Measurements from ENCODE around the gene RYR1.
"Not testable (repeated sequence)": the region's sequence is repeated elsewhere in the genome, so short reads cannot be mapped to it uniquely, and the experiment has no call there.

Gene RYR1

DNA sequence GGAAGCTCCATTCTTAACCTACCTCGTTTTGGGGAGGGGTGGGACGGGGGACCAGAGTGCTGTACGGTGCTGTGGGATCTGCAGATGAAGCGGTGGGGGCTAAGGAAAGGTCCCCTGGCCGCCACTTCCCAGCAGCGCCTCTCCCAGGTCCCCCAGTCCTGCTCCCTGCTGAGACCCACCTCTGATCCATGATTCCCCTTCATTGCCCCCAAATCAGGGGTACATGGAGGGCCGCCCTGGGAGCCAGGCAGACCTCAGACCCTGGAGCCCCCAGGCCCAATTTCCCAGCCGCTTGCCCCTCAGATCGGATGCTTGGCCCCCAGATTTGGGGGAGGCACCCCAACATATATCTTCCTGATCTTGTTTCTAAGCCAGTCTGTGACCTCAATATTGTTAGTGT is 34.4 kb upstream of the RYR1 start:
- no peak overlapping the region for H3K4me3 ChIP-seq (ENCODE audit: low read depth, low read length)
- no peak for DNase-seq (ENCODE audit: low read depth)

DNA sequence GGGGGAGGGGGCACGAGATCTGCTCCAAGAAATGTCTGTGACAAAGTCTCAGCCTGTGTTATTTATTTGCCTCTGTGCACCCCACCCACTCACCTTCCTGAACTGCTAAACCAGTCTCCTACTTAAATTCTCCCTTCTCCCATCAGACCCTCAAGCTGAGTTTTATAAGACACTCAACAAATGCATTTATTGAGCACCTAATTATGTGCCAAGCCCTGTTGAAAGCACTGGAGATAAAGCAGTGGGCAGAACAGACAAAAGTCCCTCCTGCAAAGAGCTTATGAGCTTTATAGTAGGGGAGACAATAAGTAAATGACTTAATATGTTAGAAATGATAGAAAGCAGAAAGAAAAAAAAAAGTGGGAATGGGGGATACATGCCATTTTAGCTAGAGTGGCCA is 34.0 kb upstream of the RYR1 start:
- no peak for DNase-seq (ENCODE audit: low read depth)
- no peak overlapping the region for H3K4me3 ChIP-seq (ENCODE audit: low read depth, low read length)

DNA sequence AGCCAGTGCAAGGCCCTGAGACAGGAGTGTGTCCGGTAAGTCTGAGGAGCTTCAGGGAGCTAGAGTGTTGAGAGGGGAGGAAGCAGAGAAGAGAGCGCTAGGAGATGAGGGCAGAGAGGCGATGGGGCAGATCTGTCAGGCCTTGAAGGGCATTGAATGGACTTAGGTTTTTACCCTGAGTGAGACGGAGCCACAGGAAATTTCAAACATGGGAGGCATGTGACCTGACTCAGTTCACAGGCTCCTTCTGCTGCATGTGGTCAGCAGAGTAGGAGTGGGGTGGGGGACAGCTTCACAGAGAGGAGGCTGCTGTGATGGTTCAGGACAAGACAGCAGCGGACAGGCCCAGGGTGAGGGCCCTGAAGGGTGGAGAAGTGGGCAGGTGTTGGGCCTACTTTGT is 33.1 kb upstream of the RYR1 start:
- DNase-seq (ENCODE audit: low read depth), result no peak
- H3K4me3 ChIP-seq (ENCODE audit: low read depth, low read length), result no peak overlapping the region

DNA sequence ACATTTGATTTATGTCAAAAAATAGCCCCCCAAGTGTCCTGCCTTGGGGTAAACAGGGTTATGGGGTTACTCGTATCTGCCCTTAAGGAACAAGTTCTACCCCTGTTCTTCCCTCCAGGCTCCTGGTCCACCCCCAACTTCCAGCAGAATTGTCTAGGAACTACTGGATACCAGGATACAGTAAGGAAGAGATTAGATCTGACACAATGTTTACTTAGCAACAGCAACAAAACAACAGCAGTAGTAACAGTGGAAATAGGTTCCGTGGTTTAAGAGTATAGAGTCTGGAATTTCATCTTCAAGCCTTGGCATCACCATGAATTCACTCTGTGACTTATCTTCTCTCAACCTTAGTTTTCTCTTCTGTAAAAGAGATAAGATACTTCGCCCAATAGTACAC is 32.3 kb upstream of the RYR1 start:
- no peak overlapping the region for H3K4me3 ChIP-seq (ENCODE audit: low read depth, low read length)
- no peak for DNase-seq (ENCODE audit: low read depth)

DNA sequence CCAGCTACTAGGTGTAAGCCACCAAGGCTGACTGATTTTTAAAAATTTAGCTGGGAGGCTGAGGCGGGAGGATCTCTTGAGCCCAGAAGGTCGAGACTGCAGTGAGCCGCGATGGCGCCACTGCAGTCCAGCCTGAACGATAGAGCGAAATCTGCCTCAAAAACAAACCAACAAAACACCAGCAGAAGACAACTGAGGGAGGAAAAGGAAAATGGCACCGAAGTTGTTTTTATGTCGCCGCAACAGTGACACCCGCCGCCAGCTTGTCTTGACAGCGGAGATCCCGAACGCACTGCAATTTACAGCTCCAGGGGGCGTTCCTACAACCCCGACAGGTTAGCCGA is 30.9 kb upstream of the RYR1 start:
- DNase-seq (ENCODE audit: low read depth), result no peak
- peak overlapping the region; percentile 76 for H3K4me3 ChIP-seq (ENCODE audit: low read depth, low read length)

DNA sequence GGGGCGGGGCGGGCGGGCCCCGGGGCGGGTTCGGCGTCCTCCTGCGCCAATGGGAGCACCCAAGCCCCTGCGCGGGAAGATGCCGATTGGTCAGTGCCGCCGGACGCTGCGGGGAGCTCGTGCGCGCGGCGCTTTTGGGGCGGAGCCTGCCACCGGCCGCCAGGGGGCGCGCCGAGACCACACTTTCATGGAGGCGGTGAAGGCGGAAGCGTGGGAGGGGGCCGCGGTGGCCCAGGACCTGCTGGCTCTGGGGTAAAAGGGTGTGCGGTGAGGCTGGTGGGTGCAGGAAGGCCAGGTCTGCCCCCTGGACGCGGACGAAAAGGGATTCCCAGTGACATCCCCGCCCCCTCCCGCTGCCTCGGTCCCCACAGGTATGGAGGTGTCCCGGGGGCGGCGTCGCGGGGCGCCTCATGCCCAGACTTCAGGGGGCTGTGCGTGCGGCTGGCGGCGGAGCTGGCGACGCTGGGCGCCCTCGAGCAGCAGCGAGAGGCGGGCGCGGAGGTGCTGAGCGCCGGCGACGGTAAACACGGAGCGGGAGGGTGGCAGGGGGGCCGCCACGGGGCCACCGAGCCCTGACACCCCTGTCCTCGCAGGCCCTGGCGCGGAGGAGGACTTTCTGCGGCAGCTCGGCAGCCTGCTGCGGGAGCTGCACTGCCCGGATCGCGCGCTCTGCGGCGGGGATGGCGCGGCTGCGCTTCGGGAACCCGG is 30.4 kb upstream of the RYR1 start, which contains the start of gene FAM98C:
TSS of gene FAM98C (plus strand) at position 127 of the 708 bp plus-strand sequence. CDS start at position 188, 61 bp downstream.
- DNase-seq (ENCODE audit: low read depth), result peak; percentile 80

DNA sequence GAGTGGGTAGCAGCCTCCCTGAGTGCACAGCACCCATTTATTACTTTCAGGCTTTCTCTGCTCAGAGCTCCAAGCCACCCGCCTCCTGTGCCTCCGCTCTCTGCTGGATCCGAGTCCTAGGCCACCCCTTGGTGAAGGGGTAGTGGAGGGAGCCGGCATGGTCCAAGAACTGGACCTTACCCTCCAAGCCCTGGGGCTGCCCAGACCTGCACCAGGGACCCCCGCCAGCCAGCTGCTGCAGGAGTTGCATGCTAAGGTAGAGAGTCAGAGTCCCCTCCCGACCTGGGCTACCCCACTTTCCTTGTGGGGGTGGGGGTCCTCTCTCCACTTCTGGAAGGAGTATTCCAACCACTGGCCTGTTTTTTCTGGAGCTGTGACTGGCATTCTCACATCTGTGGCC is 28.6 kb upstream of the RYR1 start:
- no peak for DNase-seq (ENCODE audit: low read depth)
- H3K4me3 ChIP-seq (ENCODE audit: low read depth, low read length), result no peak overlapping the region

More for the DNA sequence above, 30.4 kb upstream of the RYR1 start, which contains the start of gene FAM98C:
- H3K4me3 ChIP-seq (ENCODE audit: low read depth, low read length), result peak within 1 kb of the TSS; percentile 76

DNA sequence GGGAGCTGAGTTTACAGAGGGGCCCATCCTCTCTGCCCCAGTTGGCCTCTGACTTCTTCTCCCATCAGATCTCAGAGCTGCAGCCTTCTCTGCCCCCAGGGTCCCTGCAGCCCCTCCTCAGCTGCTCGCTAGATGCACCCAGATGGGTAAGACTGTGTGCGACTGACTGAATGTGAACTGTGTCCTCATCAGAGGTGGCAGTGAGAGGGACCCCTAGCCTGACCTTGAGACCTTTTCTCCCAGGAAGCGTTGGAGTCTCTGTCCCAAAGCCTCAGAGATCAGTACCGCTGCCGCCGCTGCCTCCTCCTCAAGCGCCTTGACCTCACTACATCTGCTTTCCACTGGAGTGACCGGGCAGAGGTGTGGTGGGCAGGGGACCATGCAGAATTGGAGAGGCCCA is 28.2 kb upstream of the RYR1 start:
- no peak overlapping the region for H3K4me3 ChIP-seq (ENCODE audit: low read depth, low read length)
- no peak for DNase-seq (ENCODE audit: low read depth)

DNA sequence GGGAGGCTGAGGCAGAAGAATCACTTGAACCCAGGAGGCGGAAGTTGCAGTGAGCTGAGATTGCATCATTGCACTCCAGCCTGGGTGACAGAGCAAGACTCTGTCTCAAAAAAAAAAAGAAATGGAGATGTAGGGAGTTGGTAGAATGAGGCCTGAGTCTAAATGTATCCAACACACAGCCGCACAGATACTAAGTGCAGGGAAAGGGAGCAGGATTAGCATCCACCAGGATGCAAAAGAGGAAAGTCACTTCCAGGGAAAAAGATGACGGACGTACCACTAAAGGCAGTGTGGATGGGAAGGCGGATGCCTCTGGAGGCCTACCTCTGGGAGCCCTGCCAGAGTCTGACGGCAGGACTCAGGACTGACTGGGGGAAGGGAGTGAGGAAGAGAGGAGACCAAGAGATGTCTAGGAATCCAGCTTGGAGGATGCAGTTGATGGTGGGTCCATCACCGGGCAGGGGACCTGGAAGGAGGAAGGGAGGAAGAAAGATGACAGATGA is 23.8 kb upstream of the RYR1 start:
- H3K4me3 ChIP-seq (ENCODE audit: low read depth, low read length), result no peak overlapping the region
- DNase-seq (ENCODE audit: low read depth), result peak; percentile 31

DNA sequence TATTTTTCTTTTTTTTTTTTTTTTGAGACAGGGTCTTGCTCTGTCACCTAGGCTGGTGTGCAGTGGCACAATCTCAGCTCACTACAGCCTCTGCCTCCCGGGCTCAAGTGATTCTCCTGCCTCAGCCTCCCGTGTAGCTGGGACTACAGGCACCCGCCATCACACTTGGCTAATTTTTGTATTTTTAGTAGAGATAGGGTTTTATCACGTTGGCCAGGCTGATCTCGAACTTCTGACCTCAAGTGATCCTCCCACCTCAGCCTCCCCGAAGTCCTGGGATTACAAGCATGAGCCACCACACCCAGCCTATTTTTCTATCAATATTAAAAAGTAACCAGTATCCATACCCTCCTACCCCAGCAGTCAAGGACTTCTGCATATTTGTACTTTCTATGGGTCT is 23.1 kb upstream of the RYR1 start:
- H3K4me3 ChIP-seq (ENCODE audit: low read depth, low read length); DNase-seq (ENCODE audit: low read depth): not testable (repeated sequence)

DNA sequence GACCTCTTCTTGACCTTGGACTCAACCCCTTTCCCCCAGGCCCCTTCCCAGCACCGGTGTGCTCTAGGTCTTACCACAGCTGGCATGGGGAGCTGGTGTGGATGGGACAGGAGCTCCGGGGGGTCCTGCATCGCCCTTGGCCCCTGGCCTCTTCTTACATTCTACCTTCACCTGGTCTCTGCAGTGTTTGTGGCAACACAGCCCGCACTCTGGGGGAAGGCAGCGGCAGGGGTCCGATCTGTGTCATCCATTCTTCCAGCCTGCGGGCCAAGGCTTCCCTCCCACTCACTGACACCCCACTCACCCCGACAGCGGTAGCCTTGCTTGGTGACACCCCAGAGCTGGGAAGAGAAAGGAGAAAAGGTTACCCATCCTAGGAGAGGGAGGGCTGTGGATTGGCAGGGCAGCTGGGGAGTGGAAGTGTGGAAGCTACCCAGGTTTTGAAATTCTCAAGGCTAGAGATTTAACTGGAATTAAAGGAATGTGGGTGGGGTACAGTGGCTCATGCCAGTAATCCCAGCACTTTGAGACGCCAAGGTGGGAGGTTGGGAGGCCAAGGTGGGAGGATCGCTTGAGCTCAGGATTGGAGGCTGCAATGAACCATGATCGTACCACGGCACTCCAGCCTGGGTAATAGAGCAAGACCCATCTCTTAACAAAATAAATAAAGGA is 22.3 kb upstream of the RYR1 start:
- no peak overlapping the region for H3K4me3 ChIP-seq (ENCODE audit: low read depth, low read length)
- DNase-seq (ENCODE audit: low read depth), result no peak

DNA sequence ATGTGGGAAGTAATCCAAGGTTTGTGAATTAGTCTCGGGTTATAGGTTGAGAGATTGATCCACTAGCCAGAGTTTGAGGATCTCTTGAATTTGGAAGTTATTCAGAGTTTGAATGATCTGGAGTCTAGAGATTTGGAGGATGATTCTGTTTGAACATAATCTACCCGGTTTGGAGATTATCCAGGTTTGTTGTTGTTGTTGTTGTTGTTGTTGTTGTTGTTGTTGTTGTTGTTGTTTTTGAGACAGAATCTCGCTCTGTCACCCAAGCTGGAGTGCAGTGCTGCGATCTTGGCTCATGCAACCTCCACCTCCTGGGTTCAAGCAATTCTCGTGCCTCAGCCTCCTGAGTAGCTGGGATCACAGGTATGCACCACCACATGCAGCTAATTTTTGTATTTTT is 21.6 kb upstream of the RYR1 start:
- DNase-seq (ENCODE audit: low read depth); H3K4me3 ChIP-seq (ENCODE audit: low read depth, low read length): not testable (repeated sequence)

DNA sequence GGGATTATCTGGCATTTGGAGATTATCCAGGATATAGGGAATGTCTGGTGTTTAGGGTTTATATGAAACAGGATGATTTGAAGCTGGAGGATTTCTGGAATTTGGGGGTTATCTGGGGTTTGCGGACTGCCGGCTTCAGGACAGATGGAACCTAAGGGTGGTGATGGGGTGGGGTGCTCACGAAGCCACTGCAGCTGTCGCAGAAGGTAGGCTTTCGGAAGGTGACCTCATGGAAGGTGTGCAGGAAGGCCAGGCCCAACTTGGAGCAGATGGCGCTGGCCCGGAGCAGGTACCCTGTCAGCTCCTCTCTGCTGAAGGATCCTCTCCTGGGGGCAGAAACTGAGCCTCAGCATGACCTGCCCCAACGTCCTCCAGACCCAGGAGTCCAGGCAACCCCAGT is 21.0 kb upstream of the RYR1 start:
- H3K4me3 ChIP-seq (ENCODE audit: low read depth, low read length), result no peak overlapping the region
- DNase-seq (ENCODE audit: low read depth), result no peak

DNA sequence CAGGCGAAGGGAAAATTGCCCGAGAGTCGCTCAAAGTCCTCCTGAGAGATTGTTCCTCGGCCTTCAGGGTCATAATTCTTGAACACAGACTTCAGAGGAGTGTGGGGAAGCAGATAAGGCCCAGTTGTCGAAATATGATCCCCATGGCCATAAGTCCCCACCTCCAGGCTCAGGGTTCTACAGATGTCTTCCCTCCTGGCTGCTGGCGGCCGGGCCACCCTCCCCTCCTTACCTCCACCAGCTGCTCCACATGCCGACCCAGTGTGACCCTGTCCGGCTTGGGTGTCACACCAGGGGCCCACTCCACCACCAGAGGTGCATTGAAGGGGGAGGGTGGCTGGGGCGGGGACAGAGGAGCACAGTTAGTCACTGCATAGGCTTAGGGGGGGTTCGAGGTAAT is 20.5 kb upstream of the RYR1 start:
- no peak overlapping the region for H3K4me3 ChIP-seq (ENCODE audit: low read depth, low read length)
- no peak for DNase-seq (ENCODE audit: low read depth)

DNA sequence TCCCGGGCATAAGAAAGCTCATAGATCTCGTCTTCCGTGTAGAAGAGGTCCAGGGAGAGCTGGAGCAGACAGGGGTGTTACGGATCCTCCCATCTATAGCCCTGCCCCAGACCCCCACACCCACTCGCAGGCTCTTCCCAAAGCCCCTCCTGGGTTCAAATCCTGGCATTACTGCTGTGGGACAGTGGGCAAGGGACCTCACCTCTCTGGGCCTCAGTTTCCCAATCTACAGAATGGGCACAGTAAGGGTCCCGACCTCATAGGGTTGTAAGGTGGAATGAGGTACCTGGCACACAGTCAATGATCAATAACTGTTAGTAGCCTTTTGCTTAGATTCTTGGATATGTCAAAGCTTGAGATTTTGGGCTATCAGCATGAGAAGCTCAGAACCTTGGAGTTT is 20.1 kb upstream of the RYR1 start:
- no peak overlapping the region for H3K4me3 ChIP-seq (ENCODE audit: low read depth, low read length)
- DNase-seq (ENCODE audit: low read depth), result no peak

DNA sequence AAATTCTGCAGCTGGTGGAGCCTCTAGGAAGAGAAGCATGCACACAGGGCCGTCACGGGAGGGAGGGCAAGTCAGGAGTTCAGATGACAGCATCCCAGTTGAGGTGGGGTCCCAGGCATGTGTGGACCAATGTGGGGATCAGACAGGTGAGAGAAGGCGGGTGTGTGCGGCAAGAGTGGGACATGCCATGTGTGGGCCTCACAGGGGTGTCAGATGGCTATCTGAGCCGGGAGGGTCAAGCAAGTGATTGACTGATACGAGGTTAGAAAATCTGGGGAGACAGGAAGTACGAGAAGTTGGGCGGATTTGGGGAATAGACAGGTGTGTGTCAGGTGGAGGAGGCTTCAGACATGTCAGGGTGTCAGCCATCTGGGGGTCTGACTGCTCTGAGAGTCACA is 16.3 kb upstream of the RYR1 start:
- no peak for DNase-seq (ENCODE audit: low read depth)
- no peak overlapping the region for H3K4me3 ChIP-seq (ENCODE audit: low read depth, low read length)

DNA sequence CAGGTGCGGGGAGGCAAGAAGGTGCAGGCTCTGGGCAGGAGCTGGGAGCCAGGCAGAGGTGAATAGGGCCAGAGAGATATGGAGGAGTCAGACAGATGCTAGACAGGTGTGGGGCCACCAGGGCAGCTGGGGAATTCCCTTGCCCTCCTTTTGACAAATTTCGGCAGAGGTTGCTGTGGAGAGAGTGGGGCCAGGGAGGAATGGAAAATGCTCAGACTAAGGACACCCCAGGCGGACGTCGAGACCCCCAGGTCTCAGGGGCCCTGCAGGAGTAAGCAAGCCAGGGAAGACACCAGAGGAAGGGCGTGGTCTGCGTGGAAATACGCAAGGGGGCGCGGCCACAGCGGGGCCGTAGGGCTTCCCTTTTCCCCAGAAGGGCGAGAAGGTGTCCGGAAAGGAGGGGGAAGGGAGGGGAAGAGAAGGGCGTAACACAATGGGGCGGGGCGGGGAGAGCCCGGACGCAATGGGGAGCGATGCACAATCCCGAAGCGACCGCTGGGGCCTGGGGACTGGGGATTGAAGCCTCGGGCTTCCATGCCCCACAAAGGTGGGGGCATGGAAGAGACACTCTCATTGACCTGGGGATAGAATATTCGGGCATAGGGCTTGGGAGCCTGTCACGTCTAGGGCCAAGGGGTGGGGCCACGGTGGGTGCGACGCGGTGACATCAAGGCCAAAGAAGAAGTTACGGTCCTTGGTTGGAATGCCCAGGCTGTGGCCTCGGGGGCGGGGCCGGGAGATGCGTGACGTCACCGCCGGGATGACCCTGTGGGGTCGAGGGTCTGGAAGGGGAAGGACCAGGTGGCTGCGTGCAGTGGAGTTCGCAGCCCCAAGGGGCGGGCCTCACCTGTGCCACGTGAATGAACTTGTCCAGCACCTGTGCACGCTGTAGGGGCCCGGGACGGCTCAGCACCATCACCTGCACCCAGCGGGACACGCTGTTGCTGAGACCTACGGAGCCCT is 15.7 kb upstream of the RYR1 start:
- DNase-seq (ENCODE audit: low read depth), result no peak
- H3K4me3 ChIP-seq (ENCODE audit: low read depth, low read length), result peak overlapping the region; percentile 15

DNA sequence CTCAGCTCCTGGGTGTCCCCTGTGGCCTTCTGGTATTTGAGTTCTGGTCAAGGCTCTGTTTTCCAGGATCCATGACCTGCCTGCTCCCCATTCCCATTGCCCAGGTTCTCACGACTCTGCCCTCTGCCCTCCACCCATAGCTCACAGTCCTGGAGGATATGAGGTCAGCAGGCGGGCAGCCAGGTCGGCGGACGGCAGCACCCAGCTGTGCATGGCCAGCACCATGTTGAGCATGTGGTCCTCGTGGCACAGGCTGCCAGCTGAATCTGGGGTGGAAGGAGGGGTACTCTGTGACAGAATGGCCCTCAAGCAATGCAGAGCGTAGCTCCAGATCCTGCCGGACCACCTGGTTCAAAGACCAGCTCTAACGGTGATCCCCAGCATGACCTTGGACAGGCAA is 12.6 kb upstream of the RYR1 start:
- no peak for DNase-seq (ENCODE audit: low read depth)
- no peak overlapping the region for H3K4me3 ChIP-seq (ENCODE audit: low read depth, low read length)

DNA sequence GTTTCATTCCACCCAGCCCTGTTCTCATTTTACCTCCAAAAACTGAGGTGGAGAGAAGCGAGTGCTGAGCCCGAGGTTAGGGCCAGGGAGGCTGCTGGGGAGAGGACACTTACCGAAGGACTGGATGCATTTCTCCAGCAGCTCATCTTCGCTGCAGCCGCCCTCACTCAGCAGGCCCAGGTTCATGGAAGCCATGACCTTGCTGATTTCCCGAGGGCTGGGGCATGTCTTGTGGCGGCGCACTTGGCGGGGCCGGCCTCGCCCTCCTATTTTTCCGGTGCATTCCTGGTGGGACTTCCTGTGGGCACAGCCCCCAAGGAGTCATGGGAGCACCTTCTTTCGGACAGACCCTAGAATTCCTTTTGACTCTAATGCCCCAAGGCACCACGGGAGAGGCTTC is 11.6 kb upstream of the RYR1 start:
- H3K4me3 ChIP-seq (ENCODE audit: low read depth, low read length), result no peak overlapping the region

DNA sequence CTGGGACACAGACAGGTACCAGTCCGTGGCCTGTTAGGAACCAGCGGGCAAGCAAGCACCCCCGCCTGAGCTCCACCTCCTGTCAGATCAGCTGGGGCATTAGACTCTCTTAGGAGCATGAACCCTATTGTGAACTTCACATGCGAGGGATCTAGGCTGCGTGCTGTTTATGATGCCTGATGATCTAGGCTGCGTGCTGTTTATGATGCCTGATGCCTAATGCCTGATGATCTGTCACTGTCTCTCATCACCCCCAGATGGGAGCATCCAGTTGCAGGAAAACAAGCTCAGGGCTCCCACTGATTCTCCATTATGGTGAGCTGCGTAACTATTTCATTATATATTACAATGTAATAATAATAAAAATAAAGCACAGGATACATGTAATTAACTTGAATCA is 11.1 kb upstream of the RYR1 start:
- no peak overlapping the region for H3K4me3 ChIP-seq (ENCODE audit: low read depth, low read length)
- no peak for DNase-seq (ENCODE audit: low read depth)

More for the DNA sequence above, 11.6 kb upstream of the RYR1 start:
- DNase-seq (ENCODE audit: low read depth), result no peak

Data from skeletal muscle cell (primary cell).